LNCaP clone FGC (cell line): Measurements from ENCODE around the gene CES1.
"Not testable (repeated sequence)": the region's sequence is repeated elsewhere in the genome, so short reads cannot be mapped to it uniquely, and the experiment has no call there.

Experiments used
- DNase-seq: peaks from one replicate; pipeline ENCODE4 v3.0.0-alpha.2; 2011; ENCODE audit warnings: low read depth
- H3K4me3 ChIP-seq: 2 replicates; pipeline ENCODE4 v1.5.1; 2011; ENCODE audit warnings: mild to moderate bottlenecking, low read depth, low read length, control low read depth
- TF ChIP-seq, protein P1 (sequence below): IDR thresholded peaks from 2 replicates; pipeline ENCODE4 v1.5.1; 2012; ENCODE audit warnings: mild to moderate bottlenecking; ENCODE audit not compliant: control insufficient read depth, insufficient read depth; ENCODE audit errors: extremely low read depth

The CES1 gene

DNA sequence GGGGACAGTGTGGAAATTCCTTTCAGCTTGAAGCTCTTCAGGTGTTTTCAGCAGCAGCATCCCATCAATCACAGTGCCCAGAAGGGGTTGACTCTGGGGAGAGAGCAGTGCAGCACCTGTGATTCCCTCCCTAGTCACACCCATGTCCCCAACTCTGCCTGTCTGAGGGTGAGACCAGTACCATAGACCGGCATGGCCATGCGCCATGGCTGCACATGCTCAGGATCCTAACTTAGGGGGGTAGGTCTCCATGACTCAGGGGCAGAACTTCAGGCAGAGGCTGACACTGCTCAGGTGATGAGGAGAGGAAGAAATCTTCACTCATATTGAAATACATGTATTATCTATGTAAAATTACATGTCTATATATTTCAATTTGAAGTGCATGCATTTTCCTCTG, 19.9 kb downstream of the CES1 start:
- TF ChIP-seq, protein P1, sequence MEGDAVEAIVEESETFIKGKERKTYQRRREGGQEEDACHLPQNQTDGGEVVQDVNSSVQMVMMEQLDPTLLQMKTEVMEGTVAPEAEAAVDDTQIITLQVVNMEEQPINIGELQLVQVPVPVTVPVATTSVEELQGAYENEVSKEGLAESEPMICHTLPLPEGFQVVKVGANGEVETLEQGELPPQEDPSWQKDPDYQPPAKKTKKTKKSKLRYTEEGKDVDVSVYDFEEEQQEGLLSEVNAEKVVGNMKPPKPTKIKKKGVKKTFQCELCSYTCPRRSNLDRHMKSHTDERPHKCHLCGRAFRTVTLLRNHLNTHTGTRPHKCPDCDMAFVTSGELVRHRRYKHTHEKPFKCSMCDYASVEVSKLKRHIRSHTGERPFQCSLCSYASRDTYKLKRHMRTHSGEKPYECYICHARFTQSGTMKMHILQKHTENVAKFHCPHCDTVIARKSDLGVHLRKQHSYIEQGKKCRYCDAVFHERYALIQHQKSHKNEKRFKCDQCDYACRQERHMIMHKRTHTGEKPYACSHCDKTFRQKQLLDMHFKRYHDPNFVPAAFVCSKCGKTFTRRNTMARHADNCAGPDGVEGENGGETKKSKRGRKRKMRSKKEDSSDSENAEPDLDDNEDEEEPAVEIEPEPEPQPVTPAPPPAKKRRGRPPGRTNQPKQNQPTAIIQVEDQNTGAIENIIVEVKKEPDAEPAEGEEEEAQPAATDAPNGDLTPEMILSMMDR: no peak
- no peak overlapping the region for H3K4me3 ChIP-seq
- DNase-seq: no peak

DNA sequence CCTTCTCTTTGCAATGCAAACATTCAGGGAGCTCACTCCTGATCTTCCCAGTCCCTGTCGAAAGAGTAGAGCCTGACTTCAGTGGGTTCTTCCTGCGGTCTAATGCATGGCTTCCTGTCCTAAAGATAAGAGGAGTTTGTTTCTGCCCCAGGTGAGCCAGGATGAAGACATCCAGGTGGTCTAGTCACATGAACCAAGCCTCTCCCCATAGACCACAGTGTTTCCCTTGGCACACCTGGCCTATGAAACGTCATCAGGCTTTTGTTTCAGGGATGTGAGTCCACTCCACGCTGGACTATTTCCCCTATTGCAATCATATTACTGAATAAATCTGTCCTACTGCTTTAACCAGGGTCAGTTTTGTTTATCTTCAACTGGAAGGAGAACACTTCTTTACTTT, 21.1 kb downstream of the CES1 start:
- no peak for DNase-seq
- TF ChIP-seq, protein P1: no peak

DNA sequence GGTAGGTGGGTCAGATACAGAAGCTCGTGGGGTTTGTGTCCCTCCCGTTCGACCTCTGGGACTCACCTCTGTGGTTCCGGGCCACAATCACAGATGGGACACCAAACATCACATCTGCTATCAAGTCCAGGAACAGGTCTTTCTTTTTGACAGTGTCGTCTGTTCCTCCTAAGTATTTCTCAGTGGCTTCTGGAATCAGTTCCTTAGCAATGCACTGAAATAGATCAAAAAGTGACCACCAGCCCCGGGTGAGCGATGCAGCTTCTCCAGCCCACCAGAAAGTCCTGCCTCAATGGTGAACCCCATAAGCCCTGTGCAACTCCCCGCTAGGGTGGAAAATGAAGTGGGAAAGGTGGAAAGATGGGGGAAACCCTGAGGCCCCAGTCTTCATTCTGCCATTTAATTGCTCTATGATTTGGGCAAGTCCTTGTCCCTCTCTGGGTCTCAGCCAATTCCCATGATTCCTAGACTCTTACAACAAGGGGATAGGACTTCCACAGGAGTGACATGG, 22.4 kb downstream of the CES1 start:
- no peak overlapping the region for H3K4me3 ChIP-seq
- DNase-seq: no peak
- TF ChIP-seq, protein P1: no peak

More for the DNA sequence above, 21.1 kb downstream of the CES1 start:
- H3K4me3 ChIP-seq: no peak overlapping the region

DNA sequence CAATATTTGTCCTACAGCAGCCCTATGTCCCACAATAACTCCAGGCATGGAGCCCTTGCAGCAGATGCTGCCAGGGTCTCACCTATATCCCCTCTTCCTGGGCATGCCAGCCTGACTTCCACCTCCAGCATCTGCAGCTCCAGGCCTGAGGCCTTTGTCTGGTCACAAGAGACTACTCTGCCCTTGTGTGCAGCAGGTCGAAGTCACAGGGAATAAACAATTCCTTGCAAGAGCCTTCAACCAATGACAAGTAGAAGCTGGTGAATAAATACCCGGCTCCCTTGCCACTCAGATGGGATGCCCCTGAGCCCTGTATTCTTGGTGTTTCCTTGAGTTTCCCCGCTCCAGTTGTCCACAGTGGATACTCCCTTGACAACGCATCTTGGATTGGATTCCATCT, 23.0 kb downstream of the CES1 start:
- TF ChIP-seq, protein P1: no peak
- DNase-seq: no peak
- H3K4me3 ChIP-seq: no peak overlapping the region

DNA sequence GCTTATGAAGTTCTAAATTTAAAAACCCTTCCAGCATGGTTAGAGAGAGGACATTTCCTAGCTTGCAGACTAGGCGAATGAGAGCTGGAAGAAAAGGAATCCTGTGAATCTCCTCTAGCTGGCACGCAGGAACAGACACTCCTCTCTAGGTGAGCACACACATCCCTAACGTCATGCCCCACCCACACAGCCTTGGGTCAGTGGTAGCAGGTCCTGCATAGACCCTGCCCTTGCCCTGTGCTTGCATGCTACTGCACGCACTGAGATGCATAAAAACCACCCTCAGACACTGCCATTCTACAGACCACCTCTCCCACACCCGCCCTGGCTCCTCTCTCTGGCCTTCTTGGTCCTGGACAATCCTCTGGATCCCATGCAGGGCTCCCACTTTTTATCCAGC, 23.5 kb downstream of the CES1 start:
- H3K4me3 ChIP-seq: no peak overlapping the region
- TF ChIP-seq, protein P1: no peak

DNA sequence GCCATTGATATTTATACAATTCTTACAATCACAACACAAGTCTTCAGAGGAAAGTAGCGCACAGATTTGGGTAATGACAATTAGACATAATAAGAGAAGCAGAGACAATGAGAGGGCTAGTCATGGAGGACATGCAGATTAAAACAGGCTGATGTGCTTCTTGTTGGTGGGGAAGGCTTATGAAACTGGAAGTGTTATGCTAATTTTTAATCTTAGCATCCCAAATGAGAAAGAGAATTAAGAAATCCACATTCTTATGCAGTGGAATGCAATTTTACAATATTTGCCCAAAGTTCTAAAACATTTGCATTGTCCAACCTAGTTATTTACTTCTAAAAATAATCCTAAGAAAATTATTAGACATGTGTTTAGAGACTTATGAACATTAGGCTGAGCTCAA, 24.6 kb downstream of the CES1 start:
- H3K4me3 ChIP-seq, DNase-seq: not testable (repeated sequence)

More for the DNA sequence above, 23.5 kb downstream of the CES1 start:
- no peak for DNase-seq

DNA sequence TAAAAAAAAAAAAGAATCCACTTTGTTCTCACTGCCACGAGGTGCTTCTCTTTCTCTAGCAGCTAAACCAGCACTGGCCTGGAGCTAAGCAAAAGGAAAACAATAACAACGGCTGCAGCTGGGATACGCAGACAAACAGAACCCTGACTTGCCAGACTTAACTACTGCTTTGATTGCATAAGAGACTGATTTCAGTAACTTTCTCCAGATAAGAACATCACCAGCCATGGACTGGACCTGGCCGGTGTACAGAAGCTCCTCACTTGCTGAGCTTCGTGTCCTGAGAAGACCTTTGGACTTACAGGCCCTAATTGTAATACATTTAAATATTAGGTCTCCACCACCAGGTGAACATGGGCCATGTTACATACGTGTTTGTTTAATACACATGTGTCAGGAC, 27.8 kb downstream of the CES1 start:
- H3K4me3 ChIP-seq, DNase-seq: not testable (repeated sequence)

DNA sequence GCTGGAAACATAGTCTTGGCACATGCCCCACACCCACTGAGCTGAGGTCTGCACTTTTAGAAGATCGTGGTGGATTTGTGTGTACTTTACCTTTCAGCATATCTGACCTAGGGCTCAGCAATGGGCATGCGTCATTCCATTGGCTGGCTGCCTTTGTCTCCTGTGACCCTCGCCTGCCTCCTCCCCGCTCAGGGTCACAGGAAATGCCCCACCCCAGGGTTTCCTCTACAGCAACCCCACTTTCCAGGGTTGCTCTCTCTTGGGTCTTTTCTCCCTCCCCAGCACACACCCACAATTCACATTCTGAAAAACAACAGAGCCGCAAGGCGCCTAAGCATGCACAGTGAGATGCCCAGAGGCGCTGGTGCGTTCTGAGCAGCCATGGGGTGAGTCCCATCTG, 29.2 kb downstream of the CES1 start:
- DNase-seq, H3K4me3 ChIP-seq: not testable (repeated sequence)

DNA sequence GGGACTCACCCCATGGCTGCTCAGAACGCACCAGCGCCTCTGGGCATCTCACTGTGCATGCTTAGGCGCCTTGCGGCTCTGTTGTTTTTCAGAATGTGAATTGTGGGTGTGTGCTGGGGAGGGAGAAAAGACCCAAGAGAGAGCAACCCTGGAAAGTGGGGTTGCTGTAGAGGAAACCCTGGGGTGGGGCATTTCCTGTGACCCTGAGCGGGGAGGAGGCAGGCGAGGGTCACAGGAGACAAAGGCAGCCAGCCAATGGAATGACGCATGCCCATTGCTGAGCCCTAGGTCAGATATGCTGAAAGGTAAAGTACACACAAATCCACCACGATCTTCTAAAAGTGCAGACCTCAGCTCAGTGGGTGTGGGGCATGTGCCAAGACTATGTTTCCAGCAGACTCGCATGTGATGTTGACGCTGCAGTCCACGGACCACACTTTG, 39.9 kb downstream of the CES1 start:
- not testable (repeated sequence) for H3K4me3 ChIP-seq, DNase-seq

DNA sequence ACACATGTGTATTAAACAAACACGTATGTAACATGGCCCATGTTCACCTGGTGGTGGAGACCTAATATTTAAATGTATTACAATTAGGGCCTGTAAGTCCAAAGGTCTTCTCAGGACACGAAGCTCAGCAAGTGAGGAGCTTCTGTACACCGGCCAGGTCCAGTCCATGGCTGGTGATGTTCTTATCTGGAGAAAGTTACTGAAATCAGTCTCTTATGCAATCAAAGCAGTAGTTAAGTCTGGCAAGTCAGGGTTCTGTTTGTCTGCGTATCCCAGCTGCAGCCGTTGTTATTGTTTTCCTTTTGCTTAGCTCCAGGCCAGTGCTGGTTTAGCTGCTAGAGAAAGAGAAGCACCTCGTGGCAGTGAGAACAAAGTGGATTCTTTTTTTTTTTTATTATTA, 41.4 kb downstream of the CES1 start:
- H3K4me3 ChIP-seq, DNase-seq: not testable (repeated sequence)

DNA sequence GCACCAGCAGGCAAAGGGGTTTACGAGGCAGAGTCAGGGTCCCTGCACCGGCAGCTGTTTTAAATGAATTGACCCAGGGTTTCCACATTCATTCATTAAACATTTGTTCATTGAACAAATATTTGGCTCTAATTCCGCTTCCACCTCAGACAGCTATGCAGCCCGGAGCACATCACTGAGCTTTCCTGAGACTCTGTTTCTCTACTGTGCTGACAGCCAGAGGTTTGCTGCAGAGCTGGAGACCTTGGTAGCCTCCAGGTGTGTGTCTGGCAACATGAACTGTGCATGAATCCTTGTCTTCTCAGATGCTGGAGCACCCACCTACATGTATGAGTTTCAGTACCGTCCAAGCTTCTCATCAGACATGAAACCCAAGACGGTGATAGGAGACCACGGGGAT, 42.7 kb downstream of the CES1 start:
- not testable (repeated sequence) for H3K4me3 ChIP-seq, DNase-seq

DNA sequence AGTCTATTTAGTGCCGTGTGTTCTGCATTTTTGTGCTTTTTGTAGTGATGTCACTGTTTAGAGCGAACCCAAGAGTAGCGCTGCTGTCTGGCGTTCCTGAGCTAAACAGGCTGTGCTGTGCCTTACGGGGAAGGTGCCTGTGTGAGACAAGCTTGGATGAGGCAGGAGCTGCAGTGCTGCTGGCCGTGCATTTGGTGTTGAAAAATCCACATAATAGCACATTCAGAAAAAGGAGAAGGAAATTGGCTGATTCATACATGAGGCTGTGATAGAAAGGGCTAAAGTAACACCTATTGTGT, 50.2 kb downstream of the CES1 start:
- DNase-seq: not testable (repeated sequence)

DNA sequence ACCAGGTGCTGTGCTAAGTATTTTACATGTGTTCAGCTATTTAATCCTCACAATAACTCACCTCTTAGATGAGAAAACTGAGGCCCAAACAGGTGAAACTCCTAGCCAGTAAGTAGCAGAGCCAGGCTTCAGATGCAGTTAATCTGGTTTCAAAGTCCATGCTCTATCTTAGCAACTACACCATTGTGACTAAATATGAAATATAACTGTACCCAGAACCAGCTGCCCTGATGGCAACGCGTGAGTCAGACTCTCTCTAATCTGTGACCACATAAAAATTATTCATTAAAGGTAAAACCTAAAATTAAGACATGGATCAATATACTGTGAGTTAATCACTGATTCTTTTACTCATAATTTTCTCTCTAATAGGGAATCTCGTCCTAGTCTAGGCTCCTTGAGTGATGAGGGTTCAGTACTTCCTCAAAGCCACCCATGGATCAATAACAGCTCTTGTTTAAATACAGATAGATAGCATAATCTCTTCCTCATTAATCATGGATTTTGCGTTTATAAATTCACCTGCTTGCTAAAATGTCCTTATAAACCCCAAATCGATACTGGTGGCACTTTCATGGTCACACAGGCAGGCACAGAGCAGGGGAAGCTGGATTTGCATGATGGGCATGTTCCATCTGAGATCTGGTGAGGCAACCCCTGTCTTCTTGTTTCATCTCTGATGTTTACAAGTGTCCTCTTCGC, 50.7 kb downstream of the CES1 start:
- not testable (repeated sequence) for H3K4me3 ChIP-seq, DNase-seq

More for the DNA sequence above, 50.2 kb downstream of the CES1 start:
- not testable (repeated sequence) for H3K4me3 ChIP-seq
